Tibial artery (tissue), 4 donors: ENCODE data around the gene NCBP3.

Experiments
- DNase-seq, 2 donors: peaks; one replicate each; pipeline ENCODE4 v3.0.0-alpha.2; 2019
- H3K27ac ChIP-seq, 2 donors: fragments of 200-600 bp; sonication (generic) in 1 of 2; 1 replicate in 1 of 2; 2 replicates in 1 of 2; pipeline ENCODE4 v1.5.1; 2018 to 2019; ENCODE audit warnings: mild to moderate bottlenecking in 1 of 2
- H3K27me3 ChIP-seq, 2 donors: fragments of 200-600 bp; sonication (generic) in 1 of 2; one replicate each; pipeline versions ENCODE4 v1.5.1 to v1.6.0; 2016 to 2019
- H3K36me3 ChIP-seq, 3 donors: fragments of 200-600 bp; sonication (generic) in 2 of 3; one replicate each; pipeline ENCODE4 v1.5.1; 2016 to 2019; ENCODE audit warnings: mild to moderate bottlenecking in 2 of 3
- H3K4me1 ChIP-seq, 4 donors: fragments of 200-600 bp; sonication (generic) in 2 of 4; 1 replicate in 3 of 4; 2 replicates in 1 of 4; pipeline ENCODE4 v1.5.1; 2016 to 2019
- H3K4me3 ChIP-seq, 2 donors: fragments of 200-600 bp; sonication (generic) in 1 of 2; 1 replicate in 1 of 2; 2 replicates in 1 of 2; pipeline ENCODE4 v1.5.1; 2018 to 2019; ENCODE audit warnings: mild to moderate bottlenecking in 2 of 2
- H3K9me3 ChIP-seq, 3 donors: fragments of 200-600 bp; sonication (generic) in 1 of 3; one replicate each; pipeline ENCODE4 v1.5.1; 2016 to 2019
- CTCF ChIP-seq, 2 experiments: fragments of 200-600 bp in 1 of 2; fragments of 450-650 bp in 1 of 2; IDR thresholded peaks; one replicate each; pipeline ENCODE4 v1.5.1; 2017 to 2019; ENCODE audit warnings: antibody characterized with exemption in 2 of 2, mild to moderate bottlenecking in 1 of 2, moderate library complexity in 1 of 2
- intact Hi-C: fragments of 100-400 bp; cut with DNase I; formaldehyde crosslinking; loops from one replicate; pipeline ENCODE4 v1.15.0; 2023; ENCODE audit warnings: low total_unique reads

Gene NCBP3

GRCh38 chr17:3761918-3762380 lies 84.1 kb downstream of the NCBP3 start:
- Histone ChIP-seq H3K27me3 (peaks cover 0 to 19% of the 10 kb centered on the region in 2 donors), H3K4me1 (no peaks in the 10 kb centered on the region), H3K27ac (no peak overlapping the region), H3K9me3 (peaks cover 0 to 9% (median 9%) of the 10 kb centered on the region in 3 donors), H3K4me3 (no peak overlapping the region), H3K36me3 (no peaks in the 10 kb centered on the region)
- intact Hi-C loops, result no loop called here
- TF ChIP-seq CTCF (IDR thresholded peaks at IDR 0.05), result no peak
- no peak for DNase-seq

GRCh38 chr17:3761036-3761917 lies 84.8 kb downstream of the NCBP3 start:
- H3K36me3 ChIP-seq, result no peaks in the 10 kb centered on the region
- no peak for TF ChIP-seq CTCF (IDR thresholded peaks at IDR 0.05)
- peaks cover 0 to 9% (median 9%) of the 10 kb centered on the region in 3 donors for H3K9me3 ChIP-seq
- intact Hi-C loops, result no loop called here
- no peak overlapping the region for H3K4me3 ChIP-seq
- peaks cover 0 to 24% of the 10 kb centered on the region in 2 donors for H3K27me3 ChIP-seq
- no peaks in the 10 kb centered on the region for H3K4me1 ChIP-seq
- no peak overlapping the region for H3K27ac ChIP-seq
- no peak for DNase-seq

GRCh38 chr17:3759597-3760216 lies 86.3 kb downstream of the NCBP3 start:
- Histone ChIP-seq H3K27me3 (peaks cover 0 to 36% of the 10 kb centered on the region in 2 donors), H3K27ac (no peak overlapping the region), H3K36me3 (no peaks in the 10 kb centered on the region), H3K4me3 (no peak overlapping the region), H3K9me3 (peaks cover 0 to 9% (median 9%) of the 10 kb centered on the region in 3 donors), H3K4me1 (peaks cover 0 to 5% (median 2%) of the 10 kb centered on the region in 4 donors)
- intact Hi-C loops, result no loop called here
- no peak for DNase-seq
- no peak for TF ChIP-seq CTCF (IDR thresholded peaks at IDR 0.05)

- DNase-seq, result no peak
- Histone ChIP-seq H3K4me3 (no peak overlapping the region), H3K36me3 (no peaks in the 10 kb centered on the region), H3K27ac (no peak overlapping the region), H3K4me1 (peaks cover 0 to 11% (median 4%) of the 10 kb centered on the region in 4 donors), H3K9me3 (peaks cover 0 to 9% (median 9%) of the 10 kb centered on the region in 3 donors), H3K27me3 (peaks cover 0 to 53% of the 10 kb centered on the region in 2 donors)
- TF ChIP-seq CTCF (IDR thresholded peaks at IDR 0.05), result no peak
- intact Hi-C loops, result no loop called here
Measured at GRCh38 chr17:3755335-3756030, 90.6 kb downstream of the NCBP3 start.

GRCh38 chr17:3754458-3755334 lies 91.3 kb downstream of the NCBP3 start:
- no peak overlapping the region for H3K4me3 ChIP-seq
- no peak for TF ChIP-seq CTCF (IDR thresholded peaks at IDR 0.05)
- H3K36me3 ChIP-seq, result no peaks in the 10 kb centered on the region
- peaks cover 0 to 59% of the 10 kb centered on the region in 2 donors for H3K27me3 ChIP-seq
- intact Hi-C loops, result no loop called here
- DNase-seq, result no peak
- H3K9me3 ChIP-seq, result peaks cover 0 to 4% (median 3%) of the 10 kb centered on the region in 3 donors
- H3K27ac ChIP-seq, result no peak overlapping the region
- H3K4me1 ChIP-seq, result peaks cover 0 to 11% (median 4%) of the 10 kb centered on the region in 4 donors
